Rectal smooth muscle tissue (tissue), 1 donor: Measurements from ENCODE around the gene CHD2.

Experiments used
- H3K27ac ChIP-seq: one replicate; pipeline ENCODE4 v1.7.0; 2013; ENCODE audit warnings: low read depth, low read length, inconsistent platforms
- H3K27me3 ChIP-seq: one replicate; pipeline ENCODE4 v1.7.0; 2013; ENCODE audit warnings: low read length; ENCODE audit not compliant: control insufficient read depth, insufficient read depth
- H3K36me3 ChIP-seq: one replicate; pipeline ENCODE4 v1.7.0; 2013; ENCODE audit warnings: low read length; ENCODE audit not compliant: control insufficient read depth, insufficient read depth
- H3K4me1 ChIP-seq: one replicate; pipeline ENCODE4 v1.7.0; 2013; ENCODE audit warnings: low read length; ENCODE audit not compliant: control insufficient read depth, insufficient read depth
- H3K4me3 ChIP-seq: one replicate; pipeline ENCODE4 v1.7.0; 2013; ENCODE audit warnings: low read length
- H3K9ac ChIP-seq: one replicate; pipeline ENCODE4 v1.7.0; 2013; ENCODE audit warnings: low read length

CHD2 gene

DNA sequence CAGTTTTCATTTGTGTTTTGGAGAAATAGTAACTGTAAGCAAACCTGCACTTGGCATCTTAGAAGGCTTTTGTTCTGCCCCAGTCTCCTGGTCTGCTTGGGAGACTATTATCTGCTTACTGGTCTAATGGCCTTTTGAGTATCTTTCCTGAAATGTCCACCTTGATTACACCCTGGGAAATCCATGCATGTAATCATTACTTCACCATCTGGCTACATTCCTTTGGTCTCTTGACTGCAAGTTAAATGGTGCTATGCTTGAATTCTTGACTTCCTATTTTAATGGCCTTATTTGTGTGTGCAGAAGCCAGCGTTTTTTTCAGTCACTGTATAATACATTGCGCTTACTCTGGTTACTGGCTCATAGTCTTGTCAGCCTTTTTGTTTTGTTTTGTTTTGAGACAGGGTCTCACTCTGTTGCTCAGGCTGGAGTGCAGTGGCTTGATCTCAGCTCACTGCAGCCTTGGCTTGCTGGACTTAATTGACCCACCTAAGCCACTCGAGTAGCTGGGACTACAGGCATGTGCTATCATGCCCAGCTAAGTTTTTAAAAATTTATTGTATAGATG is 30.0 kb downstream of the CHD2 start:
- no peak overlapping the region for H3K9ac ChIP-seq
- H3K4me1 ChIP-seq = peaks cover 3% of the 10 kb centered on the region
- no peak overlapping the region for H3K27ac ChIP-seq
- H3K27me3 ChIP-seq = no peaks in the 10 kb centered on the region
- no peak overlapping the region for H3K4me3 ChIP-seq
- H3K36me3 ChIP-seq = peaks cover 25% of the 10 kb centered on the region

DNA sequence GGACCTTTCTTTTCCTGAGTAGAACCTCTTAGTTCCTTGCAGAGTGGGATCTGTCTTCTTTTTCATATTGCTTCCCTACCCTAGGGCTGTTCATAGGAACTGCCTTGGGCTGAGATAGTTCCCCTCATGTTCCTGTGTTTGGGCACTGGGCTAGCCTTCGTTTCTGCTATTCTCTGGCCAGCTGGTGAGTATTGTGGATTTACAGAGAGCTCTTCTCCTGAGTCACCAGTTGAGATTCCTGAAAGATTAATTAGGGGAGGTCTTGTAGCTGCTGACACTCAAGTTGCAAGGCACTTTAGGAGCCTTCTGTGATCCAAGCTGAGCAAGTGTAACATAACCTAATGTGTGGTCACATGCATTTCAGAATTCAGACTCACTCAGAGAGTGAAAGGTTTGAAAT is 30.7 kb downstream of the CHD2 start:
- Histone ChIP-seq H3K36me3 (peaks cover 23% of the 10 kb centered on the region), H3K9ac (no peak overlapping the region), H3K4me3 (no peak overlapping the region), H3K27ac (no peak overlapping the region), H3K27me3 (no peaks in the 10 kb centered on the region), H3K4me1 (peaks cover 3% of the 10 kb centered on the region)

DNA sequence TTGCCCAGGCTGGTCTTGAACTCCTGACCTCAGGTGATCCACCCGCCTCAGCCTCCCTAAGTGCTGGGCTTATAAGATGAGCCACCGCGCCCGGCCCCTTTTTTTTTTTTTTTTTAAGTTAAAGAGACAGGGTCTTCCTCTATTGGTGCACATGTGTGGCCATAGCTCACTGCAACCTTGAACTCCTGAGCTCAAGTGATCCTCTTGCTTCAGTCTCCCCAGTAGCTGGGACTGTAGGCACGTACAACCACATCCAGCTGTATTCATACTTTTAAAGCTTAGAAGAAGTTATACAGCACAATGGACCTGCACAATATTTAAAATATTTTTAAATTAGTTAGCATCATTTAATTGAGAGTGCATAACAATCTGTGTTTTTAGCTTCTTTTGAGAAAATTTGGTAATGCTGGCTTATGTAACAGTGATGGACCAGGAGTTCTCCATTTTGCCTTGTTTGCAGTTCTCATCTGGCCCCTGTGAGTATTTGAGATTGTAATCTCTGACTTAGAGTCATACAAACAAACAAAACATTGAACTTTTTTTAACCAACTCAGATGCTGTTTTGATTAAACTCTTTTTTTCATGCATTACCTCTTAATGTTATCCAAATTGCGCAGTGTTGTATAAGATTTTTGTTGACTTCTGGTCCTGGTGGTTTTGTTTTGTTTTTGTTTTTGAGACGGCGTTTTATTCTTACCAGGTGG is 33.0 kb downstream of the CHD2 start:
- Histone ChIP-seq H3K27me3 (no peaks in the 10 kb centered on the region), H3K4me1 (peaks cover 9% of the 10 kb centered on the region), H3K36me3 (peaks cover 23% of the 10 kb centered on the region), H3K27ac (no peak overlapping the region), H3K9ac (no peak overlapping the region), H3K4me3 (no peak overlapping the region)

DNA sequence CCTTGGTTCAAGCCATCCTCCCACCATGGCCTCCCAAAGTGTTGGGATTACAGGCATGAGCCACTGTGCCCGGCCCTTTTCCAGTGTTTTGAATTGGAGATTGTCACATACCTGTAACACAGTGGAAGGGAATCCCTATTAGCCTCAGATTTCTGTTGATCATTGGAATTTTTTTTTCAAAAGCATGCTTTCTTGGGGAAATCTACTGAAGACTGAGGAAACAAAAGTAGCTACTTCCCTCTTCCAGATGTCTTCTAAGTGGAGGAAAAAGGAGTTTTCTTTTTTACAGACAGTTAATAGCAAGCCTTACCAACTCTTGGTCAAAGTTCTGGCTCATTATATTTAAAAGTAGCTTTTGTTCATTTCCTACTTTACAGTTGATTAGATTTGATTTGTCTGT is 33.7 kb downstream of the CHD2 start:
- Histone ChIP-seq H3K4me1 (peaks cover 9% of the 10 kb centered on the region), H3K27me3 (no peaks in the 10 kb centered on the region), H3K27ac (no peak overlapping the region), H3K4me3 (no peak overlapping the region), H3K36me3 (peaks cover 21% of the 10 kb centered on the region), H3K9ac (no peak overlapping the region)

DNA sequence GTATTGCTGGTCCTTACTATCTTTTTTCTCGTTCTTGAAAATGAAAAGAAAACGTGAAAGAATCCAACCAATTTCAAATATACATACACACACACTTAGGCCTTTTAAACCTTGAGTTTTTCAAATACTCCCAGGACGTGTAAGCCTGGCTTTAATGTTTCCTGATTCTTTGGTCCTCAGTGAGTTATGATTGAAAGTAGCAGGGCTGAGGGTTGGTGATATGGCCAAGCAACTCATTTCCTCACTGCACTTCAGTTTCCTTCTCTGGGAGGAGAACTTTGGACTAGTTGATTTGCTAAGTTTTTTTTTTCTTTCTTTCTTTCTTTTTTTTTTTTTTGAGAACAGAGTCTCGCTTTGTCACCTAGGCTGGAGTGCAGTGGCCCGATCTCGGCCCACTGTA is 34.6 kb downstream of the CHD2 start:
- Histone ChIP-seq H3K4me1 (peaks cover 9% of the 10 kb centered on the region), H3K27ac (no peak overlapping the region), H3K9ac (no peak overlapping the region), H3K4me3 (no peak overlapping the region), H3K27me3 (no peaks in the 10 kb centered on the region), H3K36me3 (peaks cover 24% of the 10 kb centered on the region)

DNA sequence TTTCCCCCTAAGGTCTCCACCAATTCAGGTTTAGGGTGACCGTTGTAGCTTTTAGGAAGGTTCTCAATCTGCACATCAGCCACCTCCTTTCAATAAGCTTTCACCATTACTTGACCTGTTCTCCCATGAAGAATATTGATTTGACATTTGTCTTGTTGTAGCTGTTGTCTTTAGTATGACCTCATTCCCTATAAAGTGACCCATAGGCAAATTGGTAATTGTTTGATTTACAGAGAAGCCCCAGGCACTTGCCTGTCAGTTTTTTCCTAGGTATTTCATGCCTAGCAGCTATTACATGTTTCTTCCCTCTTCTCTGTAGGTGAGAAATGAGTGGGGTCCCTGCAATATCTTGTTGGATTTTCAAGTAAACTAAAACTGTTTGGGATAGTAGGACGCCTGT is 36.0 kb downstream of the CHD2 start:
- H3K27me3 ChIP-seq = no peaks in the 10 kb centered on the region
- H3K36me3 ChIP-seq = peaks cover 24% of the 10 kb centered on the region
- no peak overlapping the region for H3K4me3 ChIP-seq
- H3K27ac ChIP-seq = no peak overlapping the region
- H3K9ac ChIP-seq = no peak overlapping the region
- peaks cover 9% of the 10 kb centered on the region for H3K4me1 ChIP-seq

DNA sequence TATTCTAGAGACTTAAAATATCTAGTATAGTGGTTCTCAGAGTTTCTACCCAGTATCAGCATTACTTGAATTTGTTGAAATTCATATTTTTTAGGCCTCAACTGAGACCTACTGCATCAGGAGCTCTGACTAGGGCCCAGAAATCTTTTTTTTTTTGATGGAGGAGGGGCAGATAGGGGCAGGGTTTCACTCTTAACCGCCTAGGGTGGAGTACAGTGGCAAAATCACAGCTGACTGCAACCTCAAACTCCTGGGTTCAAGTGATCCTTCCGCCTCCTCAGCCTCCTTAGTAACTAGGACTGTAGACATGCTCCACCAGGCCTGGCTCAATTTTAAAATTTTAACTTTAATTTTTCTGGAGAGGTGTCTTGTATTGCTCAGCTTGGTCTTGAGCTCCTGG is 36.6 kb downstream of the CHD2 start:
- peaks cover 9% of the 10 kb centered on the region for H3K4me1 ChIP-seq
- peaks cover 27% of the 10 kb centered on the region for H3K36me3 ChIP-seq
- H3K27ac ChIP-seq = no peak overlapping the region

DNA sequence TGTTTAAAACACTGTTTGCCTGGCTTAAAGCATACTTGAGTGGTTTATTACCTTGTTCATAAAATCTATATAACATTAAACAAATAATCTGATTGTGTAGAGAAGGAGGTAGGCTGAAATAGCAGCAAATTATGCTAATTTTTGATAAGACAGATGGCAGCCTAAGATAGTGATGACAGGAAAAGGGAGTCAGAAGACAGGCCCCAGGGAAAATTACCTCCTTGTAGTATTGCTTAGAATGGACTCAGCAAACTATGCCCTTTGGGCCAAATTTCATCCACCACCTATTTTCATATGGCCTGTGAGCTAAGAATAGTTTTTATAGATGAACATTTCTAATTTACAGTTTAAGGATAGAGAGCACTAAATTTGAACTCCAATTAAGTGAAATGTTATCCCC is 37.8 kb downstream of the CHD2 start:
- Histone ChIP-seq H3K27ac (no peak overlapping the region), H3K4me1 (peaks cover 9% of the 10 kb centered on the region), H3K27me3 (no peaks in the 10 kb centered on the region), H3K4me3 (no peak overlapping the region), H3K9ac (no peak overlapping the region), H3K36me3 (peaks cover 34% of the 10 kb centered on the region)

More for the DNA sequence above, 36.6 kb downstream of the CHD2 start:
- no peak overlapping the region for H3K4me3 ChIP-seq
- no peak overlapping the region for H3K9ac ChIP-seq
- H3K27me3 ChIP-seq = no peaks in the 10 kb centered on the region

DNA sequence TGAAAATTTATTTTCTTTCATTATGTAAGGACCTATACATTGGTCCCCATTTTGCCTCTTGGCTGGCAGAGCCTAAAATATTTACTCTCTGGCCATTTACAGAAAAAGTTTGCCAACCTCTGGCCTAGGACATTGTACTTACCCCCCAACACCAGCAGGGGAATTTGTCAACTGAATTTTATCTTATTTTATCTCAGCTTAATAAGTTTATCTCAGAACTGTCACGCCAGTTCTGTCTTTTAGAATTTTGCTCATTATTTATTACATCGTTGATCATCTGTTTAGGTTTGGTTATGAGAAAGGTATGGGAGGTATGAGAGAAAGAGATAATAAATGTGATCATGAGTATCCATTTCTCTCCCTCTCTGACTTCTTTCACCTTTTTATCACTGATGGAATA is 38.3 kb downstream of the CHD2 start:
- no peak overlapping the region for H3K27ac ChIP-seq
- H3K4me3 ChIP-seq = no peak overlapping the region
- no peak overlapping the region for H3K9ac ChIP-seq
- H3K36me3 ChIP-seq = peaks cover 34% of the 10 kb centered on the region
- no peaks in the 10 kb centered on the region for H3K27me3 ChIP-seq
- peaks cover 9% of the 10 kb centered on the region for H3K4me1 ChIP-seq

DNA sequence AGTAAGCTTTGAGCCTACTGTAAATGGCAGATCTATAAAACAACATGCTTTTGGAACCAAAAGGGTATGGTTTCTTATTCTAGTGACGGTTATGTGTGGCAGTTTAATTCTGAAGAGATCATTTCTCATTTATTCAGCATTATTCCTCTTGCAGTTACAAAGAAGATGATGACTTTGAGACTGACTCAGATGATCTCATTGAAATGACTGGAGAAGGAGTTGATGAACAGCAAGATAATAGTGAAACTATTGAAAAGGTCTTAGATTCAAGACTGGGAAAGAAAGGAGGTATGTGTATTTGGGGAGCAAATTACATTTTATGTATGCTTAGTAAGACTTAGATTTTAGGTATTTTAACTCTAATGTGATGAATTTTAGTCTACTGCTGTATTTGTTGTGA is 41.5 kb downstream of the CHD2 start:
- H3K36me3 ChIP-seq = peaks cover 42% of the 10 kb centered on the region
- H3K27me3 ChIP-seq = no peaks in the 10 kb centered on the region
- no peak overlapping the region for H3K27ac ChIP-seq
- no peak overlapping the region for H3K4me3 ChIP-seq
- peaks cover 6% of the 10 kb centered on the region for H3K4me1 ChIP-seq
- H3K9ac ChIP-seq = no peak overlapping the region

DNA sequence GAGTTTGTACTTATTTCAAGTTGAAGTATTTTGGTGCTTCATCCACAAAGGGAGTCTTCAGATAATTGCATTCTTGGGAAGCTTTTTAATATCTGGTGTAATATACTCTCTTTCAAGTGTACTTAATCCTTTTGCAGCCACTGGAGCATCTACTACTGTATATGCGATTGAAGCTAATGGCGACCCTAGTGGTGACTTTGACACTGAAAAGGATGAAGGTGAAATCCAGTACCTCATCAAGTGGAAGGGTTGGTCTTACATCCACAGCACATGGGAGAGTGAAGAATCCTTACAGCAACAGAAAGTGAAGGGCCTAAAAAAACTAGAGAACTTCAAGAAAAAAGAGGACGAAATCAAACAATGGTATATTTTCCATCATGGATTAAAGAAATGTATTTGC is 42.6 kb downstream of the CHD2 start:
- Histone ChIP-seq H3K36me3 (peaks cover 48% of the 10 kb centered on the region), H3K4me3 (no peak overlapping the region), H3K27me3 (no peaks in the 10 kb centered on the region), H3K27ac (no peak overlapping the region), H3K4me1 (peaks cover 3% of the 10 kb centered on the region), H3K9ac (no peak overlapping the region)

DNA sequence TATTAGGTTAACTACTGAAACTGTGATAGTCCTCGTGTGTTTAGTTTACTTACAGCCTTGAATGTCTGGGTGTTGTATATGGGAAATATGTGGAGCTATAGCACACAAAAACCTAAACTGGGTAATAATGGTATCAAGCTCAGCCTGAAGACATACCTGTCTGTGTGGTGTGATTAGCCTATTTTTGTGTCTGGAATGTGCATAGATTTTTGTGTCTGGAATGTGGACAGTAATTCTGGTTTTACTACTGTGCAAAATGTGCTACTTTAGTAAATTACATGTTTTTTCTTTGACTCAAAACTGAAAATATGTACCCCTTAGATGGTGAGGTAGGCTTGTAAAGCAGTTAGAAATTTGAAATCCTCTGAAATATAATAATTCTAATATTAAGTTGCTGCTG is 43.5 kb downstream of the CHD2 start:
- H3K4me1 ChIP-seq = no peaks in the 10 kb centered on the region
- no peak overlapping the region for H3K4me3 ChIP-seq
- H3K36me3 ChIP-seq = peaks cover 48% of the 10 kb centered on the region
- no peak overlapping the region for H3K27ac ChIP-seq
- no peak overlapping the region for H3K9ac ChIP-seq
- H3K27me3 ChIP-seq = no peaks in the 10 kb centered on the region

DNA sequence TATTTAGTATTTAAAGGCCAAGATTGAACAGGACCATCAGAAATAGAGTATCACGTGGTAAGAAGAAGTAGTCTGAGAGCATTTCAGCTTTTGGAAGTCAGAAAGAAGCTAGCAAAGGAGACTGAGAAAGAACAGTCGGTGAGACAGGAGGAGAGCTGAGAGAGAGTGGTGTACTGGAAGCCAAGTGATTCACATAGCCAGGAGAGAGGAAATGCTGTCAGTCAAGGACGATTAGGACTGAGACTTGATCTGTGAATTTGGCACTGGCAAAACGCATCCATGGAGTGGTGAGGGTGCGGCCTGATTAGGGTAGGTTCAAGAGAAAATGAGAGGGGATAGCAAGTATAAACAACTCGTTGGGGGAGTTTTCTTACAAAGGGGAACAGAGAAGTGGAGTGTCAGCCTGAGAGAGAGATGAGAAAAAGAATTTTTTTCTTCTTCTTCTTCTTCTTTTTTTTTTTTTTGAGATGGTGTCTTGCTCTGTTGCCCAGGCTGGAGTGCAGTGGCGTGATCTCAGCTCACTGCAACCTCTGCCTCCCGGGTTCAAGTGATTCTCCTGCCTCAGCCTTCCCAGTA is 44.9 kb downstream of the CHD2 start:
- Histone ChIP-seq H3K4me1 (no peaks in the 10 kb centered on the region), H3K9ac (no peak overlapping the region), H3K27me3 (no peaks in the 10 kb centered on the region), H3K4me3 (no peak overlapping the region), H3K27ac (no peak overlapping the region), H3K36me3 (peaks cover 52% of the 10 kb centered on the region)
